ENCODE results near the gene NACA2. TPM values are rescaled to one million over a fixed set of nuclear protein-coding genes. Genes with fewer than 3 reads are reported as not detected.

Gene NACA2
- total RNA-seq, 4 donors from 2014 or later = not detected

- no peaks in the 10 kb centered on the region for H3K27me3 ChIP-seq
- H3K27ac ChIP-seq = no peak overlapping the region
- peaks cover 0 to 5% of the 10 kb centered on the region in 2 donors for H3K9me3 ChIP-seq
- H3K4me1 ChIP-seq = no peaks in the 10 kb centered on the region
- H3K36me3 ChIP-seq = no peaks in the 10 kb centered on the region
- intact Hi-C loops (cut with DNase I; ENCODE audit: low total_unique reads) = no loop called here
- no peak overlapping the region for H3K4me3 ChIP-seq
- no peak for DNase-seq
- TF ChIP-seq POLR2A (IDR thresholded peaks at IDR 0.05) = no peak
- no peak for TF ChIP-seq CTCF (IDR thresholded peaks at IDR 0.05)
Observed at GRCh38 chr17:61618950-61619349, 27.9 kb upstream of the NACA2 start.

GRCh38 chr17:61617330-61617729 is 26.3 kb upstream of the NACA2 start:
- intact Hi-C loops (cut with DNase I; ENCODE audit: low total_unique reads) = no loop called here
- Histone ChIP-seq H3K36me3 (no peaks in the 10 kb centered on the region), H3K27me3 (no peaks in the 10 kb centered on the region), H3K4me3 (no peak overlapping the region), H3K9me3 (peaks cover 0 to 5% of the 10 kb centered on the region in 2 donors), H3K27ac (no peak overlapping the region), H3K4me1 (no peaks in the 10 kb centered on the region)
- TF ChIP-seq CTCF (IDR thresholded peaks at IDR 0.05) = no peak
- no peak for DNase-seq

- Histone ChIP-seq H3K36me3 (no peaks in the 10 kb centered on the region), H3K9me3 (peaks cover 0 to 5% of the 10 kb centered on the region in 2 donors), H3K4me1 (no peaks in the 10 kb centered on the region), H3K27me3 (no peaks in the 10 kb centered on the region), H3K4me3 (no peak overlapping the region), H3K27ac (no peak overlapping the region)
- intact Hi-C loops (cut with DNase I; ENCODE audit: low total_unique reads) = no loop called here
- no peak for DNase-seq
- TF ChIP-seq CTCF (IDR thresholded peaks at IDR 0.05) (no peak), POLR2A (IDR thresholded peaks at IDR 0.05) (no peak)
Observed at GRCh38 chr17:61616783-61617182, 25.8 kb upstream of the NACA2 start.

GRCh38 chr17:61614219-61614618 is 23.2 kb upstream of the NACA2 start:
- H3K4me3 ChIP-seq = no peak overlapping the region
- H3K36me3 ChIP-seq = no peaks in the 10 kb centered on the region
- no peaks in the 10 kb centered on the region for H3K9me3 ChIP-seq
- no peak overlapping the region for H3K27ac ChIP-seq
- TF ChIP-seq CTCF (IDR thresholded peaks at IDR 0.05) = no peak
- no peak for TF ChIP-seq POLR2A (IDR thresholded peaks at IDR 0.05)
- H3K4me1 ChIP-seq = no peaks in the 10 kb centered on the region
- intact Hi-C loops (cut with DNase I; ENCODE audit: low total_unique reads) = no loop called here
- H3K27me3 ChIP-seq = no peaks in the 10 kb centered on the region
- no peak for DNase-seq

- no peaks in the 10 kb centered on the region for H3K36me3 ChIP-seq
- H3K4me1 ChIP-seq = no peaks in the 10 kb centered on the region
- H3K4me3 ChIP-seq = no peak overlapping the region
- intact Hi-C loops (cut with DNase I; ENCODE audit: low total_unique reads) = no loop called here
- no peak overlapping the region for H3K27ac ChIP-seq
- no peaks in the 10 kb centered on the region for H3K27me3 ChIP-seq
- no peaks in the 10 kb centered on the region for H3K9me3 ChIP-seq
- DNase-seq = no peak
- no peak for TF ChIP-seq CTCF (IDR thresholded peaks at IDR 0.05)
- no peak for TF ChIP-seq POLR2A (IDR thresholded peaks at IDR 0.05)
Observed at GRCh38 chr17:61611323-61611722, 20.3 kb upstream of the NACA2 start.
